Sigmoid colon (tissue), 7 donors: ENCODE results near the gene CRIP2. TPM values are rescaled to one million over a fixed set of nuclear protein-coding genes. Genes with fewer than 3 reads are reported as not detected.
A peak's percentile ranks its signal among the peaks of the same experiment; 100 is the strongest.

Experiments
- DNase-seq: peaks from one replicate; pipeline ENCODE4 v3.0.0-alpha.2; 2019
- H3K27ac ChIP-seq, 4 donors: fragments of 200-600 bp; sonication (generic); one replicate each; pipeline ENCODE4 v1.5.1; 2016 to 2019; ENCODE audit warnings: mild to moderate bottlenecking in 1 of 4
- H3K27me3 ChIP-seq, 3 donors: fragments of 200-600 bp; sonication (generic); one replicate each; pipeline ENCODE4 v1.5.1; 2019; ENCODE audit warnings: mild to moderate bottlenecking in 1 of 3
- H3K36me3 ChIP-seq, 4 donors: fragments of 200-600 bp; sonication (generic); one replicate each; pipeline ENCODE4 v1.5.1; 2016 to 2019
- H3K4me1 ChIP-seq, 4 donors: fragments of 200-600 bp; sonication (generic); one replicate each; pipeline ENCODE4 v1.5.1; 2017 to 2019
- H3K4me3 ChIP-seq, 4 donors: fragments of 200-600 bp; sonication (generic); one replicate each; pipeline ENCODE4 v1.5.1; 2017 to 2019; ENCODE audit warnings: mild to moderate bottlenecking in 2 of 4, moderate library complexity in 1 of 4
- H3K9me3 ChIP-seq, 4 donors: fragments of 200-600 bp in 3 of 4; sonication (generic) in 3 of 4; one replicate each; pipeline versions ENCODE4 v1.5.1 to v1.6.1; 2013 to 2019
- EP300 ChIP-seq, 4 donors: sonication (generic); formaldehyde crosslinking; IDR thresholded peaks; one replicate each; pipeline ENCODE4 v1.6.1; 2017; ENCODE audit warnings: antibody characterized with exemption in 4 of 4
- POLR2A ChIP-seq, 2 donors: fragments of 450-650 bp; IDR thresholded peaks; one replicate each; pipeline ENCODE4 v1.6.1; 2016; ENCODE audit warnings: antibody characterized with exemption in 2 of 2, mild to moderate bottlenecking in 2 of 2, moderate library complexity in 2 of 2
- POLR2AphosphoS5 ChIP-seq, 4 donors: sonication (generic); formaldehyde crosslinking; IDR thresholded peaks; one replicate each; pipeline ENCODE4 v1.6.1; 2017; ENCODE audit warnings: antibody characterized with exemption in 4 of 4
- WGBS, 2 donors: extraction: QIAGEN DNeasy Blood & Tissue Kit; methylation state at CpG; one replicate each; pipeline ENCODE4 v1.1.7; 2013; 5-methylcytosine and 5-hydroxymethylcytosine counted together
- intact Hi-C: fragments of 100-400 bp; cut with DNase I; formaldehyde crosslinking; loops from one replicate; pipeline ENCODE4 v1.15.1; 2023
- polyA plus RNA-seq, 3 donors: library from polyadenylated mRNA; stranded (reverse); fragments of 200-250 nt; gene quantifications; one replicate each; pipeline ENCODE4 v1.2.3, GENCODE V29; 2013
- total RNA-seq, 4 donors: library from RNA; depleted of rRNA; stranded (reverse); fragments of >200 nt; gene quantifications; one replicate each; pipeline ENCODE4 v1.1.0, GENCODE V29; 2016
- TF ChIP-seq, protein P1 (sequence below), 4 experiments: fragments of 450-650 bp in 3 of 4; fragments of 200-600 bp in 1 of 4; IDR thresholded peaks; one replicate each; pipeline ENCODE4 v1.5.1; 2016 to 2019; ENCODE audit warnings: antibody characterized with exemption in 4 of 4, mild to moderate bottlenecking in 3 of 4, moderate library complexity in 2 of 4
- donor health status: healthy with polysubstance abuse.
- donor health status: Bipolar disorder and iron deficiency.
- donor health status: healthy.

CRIP2 gene
- total and polyA plus RNA-seq, 7 donors = 13.6 to 79.5 (median 50.0) TPM

DNA sequence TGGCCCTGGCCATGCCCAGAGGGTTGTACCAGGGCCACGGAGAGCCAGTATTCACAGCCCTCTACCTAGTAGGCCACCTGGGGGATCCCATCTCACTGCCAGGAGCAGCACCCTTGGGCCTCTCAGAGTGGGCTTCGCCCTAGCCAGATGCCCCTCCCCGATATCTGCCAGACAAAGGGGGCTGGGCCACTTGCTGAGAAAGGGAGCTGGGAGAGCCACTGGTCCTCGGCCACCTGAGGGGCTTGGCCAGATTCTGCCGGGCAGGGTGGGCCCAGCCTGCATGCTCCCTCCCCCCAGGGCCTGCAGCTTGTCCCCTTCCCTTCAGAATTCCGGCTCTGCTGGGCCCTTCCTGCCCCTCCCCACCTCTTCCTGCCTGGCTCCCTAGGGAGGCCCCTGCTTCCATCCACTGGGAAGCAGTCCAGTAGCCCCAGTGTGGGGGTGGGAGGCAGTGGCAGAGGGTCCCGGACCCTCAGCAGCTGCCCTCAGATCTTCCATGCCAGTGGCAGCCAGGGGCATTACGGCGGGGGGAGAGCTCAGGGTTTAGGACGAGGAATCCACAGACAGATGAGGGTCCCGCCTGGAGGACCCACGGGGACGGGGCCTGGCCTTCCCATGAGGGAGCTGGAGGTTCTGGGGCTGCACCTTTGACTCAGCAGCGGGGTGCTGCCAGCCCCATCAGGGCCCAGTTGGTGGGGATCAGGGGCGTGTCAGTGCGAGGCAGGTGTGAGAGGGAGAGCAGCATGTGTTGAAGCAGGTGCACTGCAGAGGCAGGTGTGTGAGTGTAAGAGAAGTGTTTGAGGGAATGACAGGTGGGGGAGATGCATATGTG, 2.4 kb downstream of the CRIP2 start:
- DNase-seq = no peak
- WGBS, 2 donors = 36 to 52% methylated on average over 16 of the region's 16 CpGs
- Histone ChIP-seq H3K27ac (peak overlapping the region; percentile 77 to 92 (median 82)), H3K36me3 (peaks cover 0 to 4% (median 0%) of the 10 kb centered on the region in 4 donors), H3K27me3 (peaks cover 3 to 67% (median 9%) of the 10 kb centered on the region in 3 donors), H3K9me3 (no peaks in the 10 kb centered on the region), H3K4me3 (peak overlapping the region in 3 of 4 donors; percentile 55 to 96 (median 73)), H3K4me1 (peaks cover 0 to 71% (median 69%) of the 10 kb centered on the region in 4 donors)
- intact Hi-C loops = loop anchor here (10.0 kb wide), 1 partner anchor 48 kb away; the partner anchor contains the start of gene TMEM121
- TF ChIP-seq POLR2A (IDR thresholded peaks at IDR 0.05) (no peak), EP300 (IDR thresholded peaks at IDR 0.05) (no peak), POLR2AphosphoS5 (IDR thresholded peaks at IDR 0.05) (no peak)

DNA sequence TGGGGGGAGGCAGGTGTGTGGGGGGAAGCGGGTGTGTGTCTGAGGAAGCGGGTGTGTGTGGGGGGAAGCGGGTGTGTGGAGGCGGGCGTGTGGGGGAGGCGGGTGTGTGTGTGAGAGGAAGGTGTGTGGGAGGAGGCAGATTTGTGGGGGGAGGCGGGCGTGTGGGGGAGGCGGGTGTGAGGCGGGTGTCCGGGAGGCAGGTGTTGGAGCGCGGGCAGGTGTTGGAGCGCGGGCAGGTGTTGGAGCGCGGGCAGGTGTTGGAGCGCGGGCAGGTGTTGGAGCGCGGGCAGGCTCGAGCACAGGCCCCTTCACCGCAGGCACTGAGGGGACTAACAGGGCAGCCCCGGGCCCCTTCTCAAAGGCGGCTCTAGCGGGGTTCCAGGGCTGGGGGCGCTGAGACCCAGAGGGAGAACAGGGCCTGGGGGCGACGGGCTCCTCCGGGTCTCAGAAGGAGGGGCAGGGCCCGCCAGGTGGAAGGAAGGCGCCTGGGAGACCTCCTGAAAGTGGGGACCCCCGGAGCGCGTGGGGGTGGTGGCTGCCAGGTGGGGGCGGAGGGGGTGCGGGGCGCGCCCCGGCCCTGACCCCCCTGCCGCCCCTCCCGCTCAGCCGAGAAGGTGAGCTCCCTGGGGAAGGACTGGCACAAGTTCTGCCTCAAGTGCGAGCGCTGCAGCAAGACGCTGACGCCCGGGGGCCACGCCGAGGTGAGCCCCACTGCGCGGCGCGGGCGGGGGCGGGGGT, 3.2 kb downstream of the CRIP2 start:
- H3K27ac ChIP-seq = peak overlapping the region in 3 of 4 donors; percentile 9 to 92 (median 21)

DNA sequence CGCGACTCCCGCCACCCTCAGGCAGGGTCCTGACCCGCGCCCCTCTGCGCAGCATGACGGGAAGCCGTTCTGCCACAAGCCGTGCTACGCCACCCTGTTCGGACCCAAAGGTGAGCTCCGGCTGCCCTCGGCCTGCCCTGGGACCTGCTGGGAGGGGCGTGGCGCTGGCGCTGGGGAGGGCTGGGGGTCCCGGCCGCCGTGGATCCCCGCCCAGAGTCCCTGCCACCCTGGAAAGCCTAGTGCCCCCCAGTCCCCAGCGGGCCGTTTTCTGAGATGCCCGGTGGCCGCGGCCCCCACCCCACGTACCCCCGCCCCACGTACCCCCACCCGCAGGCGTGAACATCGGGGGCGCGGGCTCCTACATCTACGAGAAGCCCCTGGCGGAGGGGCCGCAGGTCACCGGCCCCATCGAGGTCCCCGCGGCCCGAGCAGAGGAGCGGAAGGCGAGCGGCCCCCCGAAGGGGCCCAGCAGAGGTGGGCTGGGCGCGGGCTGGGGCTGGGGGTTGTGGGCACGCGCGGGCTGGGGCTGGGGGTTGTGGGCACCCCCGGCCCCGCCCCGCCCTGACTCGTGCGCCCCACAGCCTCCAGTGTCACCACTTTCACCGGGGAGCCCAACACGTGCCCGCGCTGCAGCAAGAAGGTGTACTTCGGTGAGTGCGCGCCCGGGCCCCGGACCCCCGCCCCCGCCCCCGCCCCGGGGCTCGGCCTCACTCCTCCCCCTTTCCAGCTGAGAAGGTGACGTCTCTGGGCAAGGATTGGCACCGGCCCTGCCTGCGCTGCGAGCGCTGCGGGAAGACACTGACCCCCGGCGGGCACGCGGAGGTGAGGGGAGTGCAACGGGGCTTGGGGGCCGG, 4.0 kb downstream of the CRIP2 start:
- no peak overlapping the region for H3K4me3 ChIP-seq
- WGBS, 2 donors = 19 to 38% methylated on average over 81 of the region's 81 CpGs
- peaks cover 0 to 4% (median 0%) of the 10 kb centered on the region in 4 donors for H3K36me3 ChIP-seq
- no peak for DNase-seq
- peaks cover 3 to 56% (median 9%) of the 10 kb centered on the region in 3 donors for H3K27me3 ChIP-seq
- H3K9me3 ChIP-seq = no peaks in the 10 kb centered on the region
- peaks cover 0 to 71% (median 69%) of the 10 kb centered on the region in 4 donors for H3K4me1 ChIP-seq
- H3K27ac ChIP-seq = peak overlapping the region in 3 of 4 donors; percentile 9 to 42 (median 21)
- TF ChIP-seq, protein P1, sequence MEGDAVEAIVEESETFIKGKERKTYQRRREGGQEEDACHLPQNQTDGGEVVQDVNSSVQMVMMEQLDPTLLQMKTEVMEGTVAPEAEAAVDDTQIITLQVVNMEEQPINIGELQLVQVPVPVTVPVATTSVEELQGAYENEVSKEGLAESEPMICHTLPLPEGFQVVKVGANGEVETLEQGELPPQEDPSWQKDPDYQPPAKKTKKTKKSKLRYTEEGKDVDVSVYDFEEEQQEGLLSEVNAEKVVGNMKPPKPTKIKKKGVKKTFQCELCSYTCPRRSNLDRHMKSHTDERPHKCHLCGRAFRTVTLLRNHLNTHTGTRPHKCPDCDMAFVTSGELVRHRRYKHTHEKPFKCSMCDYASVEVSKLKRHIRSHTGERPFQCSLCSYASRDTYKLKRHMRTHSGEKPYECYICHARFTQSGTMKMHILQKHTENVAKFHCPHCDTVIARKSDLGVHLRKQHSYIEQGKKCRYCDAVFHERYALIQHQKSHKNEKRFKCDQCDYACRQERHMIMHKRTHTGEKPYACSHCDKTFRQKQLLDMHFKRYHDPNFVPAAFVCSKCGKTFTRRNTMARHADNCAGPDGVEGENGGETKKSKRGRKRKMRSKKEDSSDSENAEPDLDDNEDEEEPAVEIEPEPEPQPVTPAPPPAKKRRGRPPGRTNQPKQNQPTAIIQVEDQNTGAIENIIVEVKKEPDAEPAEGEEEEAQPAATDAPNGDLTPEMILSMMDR (IDR thresholded peaks at IDR 0.05) = no peak
- TF ChIP-seq POLR2A (IDR thresholded peaks at IDR 0.05) = no peak
- no peak for TF ChIP-seq EP300 (IDR thresholded peaks at IDR 0.05)
- TF ChIP-seq POLR2AphosphoS5 (IDR thresholded peaks at IDR 0.05) = no peak
- intact Hi-C loops = loop anchor here (10.0 kb wide), 1 partner anchor 46 kb away; the partner anchor contains the start of gene TMEM121

More for the DNA sequence above, 3.2 kb downstream of the CRIP2 start:
- no peak for TF ChIP-seq POLR2A (IDR thresholded peaks at IDR 0.05)
- TF ChIP-seq, protein P1 (IDR thresholded peaks at IDR 0.05) = no peak
- TF ChIP-seq POLR2AphosphoS5 (IDR thresholded peaks at IDR 0.05) = no peak
- TF ChIP-seq EP300 (IDR thresholded peaks at IDR 0.05) = no peak
- Histone ChIP-seq H3K9me3 (no peaks in the 10 kb centered on the region), H3K27me3 (peaks cover 3 to 64% (median 9%) of the 10 kb centered on the region in 3 donors), H3K4me3 (no peak overlapping the region), H3K4me1 (peaks cover 0 to 71% (median 69%) of the 10 kb centered on the region in 4 donors), H3K36me3 (peaks cover 0 to 4% (median 0%) of the 10 kb centered on the region in 4 donors)
- intact Hi-C loops = loop anchor here (10.0 kb wide), 1 partner anchor 47 kb away; the partner anchor contains the start of gene TMEM121
- WGBS, 2 donors = 13 to 20% methylated on average over 54 to 56 of the region's 56 CpGs
- DNase-seq = no peak

DNA sequence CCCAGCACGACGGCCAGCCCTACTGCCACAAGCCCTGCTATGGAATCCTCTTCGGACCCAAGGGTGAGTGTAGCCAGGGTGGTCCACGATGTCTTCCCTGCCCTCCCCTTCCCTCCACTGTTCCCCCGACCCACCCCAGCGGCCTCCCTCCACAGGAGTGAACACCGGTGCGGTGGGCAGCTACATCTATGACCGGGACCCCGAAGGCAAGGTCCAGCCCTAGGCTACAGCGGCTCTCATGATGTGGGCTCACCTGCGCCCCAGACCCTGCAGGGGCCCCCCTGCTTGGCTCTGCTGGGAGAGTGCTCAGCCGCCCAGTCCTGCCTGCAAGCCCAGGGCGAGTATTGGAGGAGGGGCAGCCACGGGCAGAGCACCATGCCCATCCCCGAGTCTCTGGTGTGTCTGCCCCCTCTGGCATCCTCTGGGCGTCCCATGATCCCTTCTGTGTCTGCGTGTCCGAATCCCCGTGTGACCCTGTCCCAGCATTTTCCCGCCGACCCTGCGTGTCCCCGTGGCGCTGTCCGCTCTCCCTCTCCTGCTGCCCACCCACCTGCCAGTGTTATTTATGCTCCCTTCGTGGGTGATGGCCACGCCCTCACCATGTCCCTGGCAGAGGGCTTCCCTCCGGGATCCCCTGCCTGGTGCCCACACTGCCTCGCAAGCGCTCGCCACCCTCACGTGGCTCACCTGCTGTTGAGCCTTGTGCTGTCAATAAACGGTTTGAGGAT, 5.0 kb downstream of the CRIP2 start:
- TF ChIP-seq POLR2A (IDR thresholded peaks at IDR 0.05) (no peak), POLR2AphosphoS5 (IDR thresholded peaks at IDR 0.05) (no peak), EP300 (IDR thresholded peaks at IDR 0.05) (no peak)
- TF ChIP-seq, protein P1 (IDR thresholded peaks at IDR 0.05) = no peak
- H3K36me3 ChIP-seq = peaks cover 0 to 4% (median 0%) of the 10 kb centered on the region in 4 donors
- H3K4me3 ChIP-seq = no peak overlapping the region
- H3K4me1 ChIP-seq = peaks cover 0 to 75% (median 72%) of the 10 kb centered on the region in 4 donors
- no peak for DNase-seq
- peaks cover 3 to 49% (median 9%) of the 10 kb centered on the region in 3 donors for H3K27me3 ChIP-seq
- intact Hi-C loops = loop anchor here (5.0 to 10.0 kb wide), 2 partner anchors 45 to 167 kb away; partner anchors contain the start of genes PACS2 and TMEM121
- 30 to 54% methylated on average over 34 of the region's 34 CpGs for WGBS, 2 donors
- no peaks in the 10 kb centered on the region for H3K9me3 ChIP-seq
- peak overlapping the region in 3 of 4 donors; percentile 91 to 98 (median 91) for H3K27ac ChIP-seq
